Endothelial cell of umbilical vein (primary cell): ENCODE data around the gene PLEKHH1.

Experiments used
- CTCF ChIP-seq, 2 donors: IDR thresholded peaks; 1 replicate in 1 of 2; 2 replicates in 1 of 2; pipeline ENCODE4 v1.5.1; 2011; ENCODE audit warnings: low read length in 2 of 2, mild to moderate bottlenecking in 2 of 2, moderate library complexity in 2 of 2, control low read depth in 1 of 2, inconsistent platforms in 1 of 2, low read depth in 1 of 2; ENCODE audit not compliant: insufficient read depth in 1 of 2; ENCODE audit errors: extremely low read depth in 1 of 2
- EZH2 ChIP-seq: IDR thresholded peaks from 2 replicates; pipeline ENCODE4 v1.6.1; 2012; ENCODE audit warnings: borderline replicate concordance, low read depth, mild to moderate bottlenecking, moderate library complexity, low read length, inconsistent platforms; ENCODE audit not compliant: severe bottlenecking
- FOS ChIP-seq: IDR thresholded peaks from 2 replicates; pipeline ENCODE4 v1.6.1; 2011; ENCODE audit warnings: mild to moderate bottlenecking, low read length, moderate library complexity, borderline replicate concordance; ENCODE audit not compliant: insufficient read depth
- GATA2 ChIP-seq: IDR thresholded peaks from 2 replicates; pipeline ENCODE4 v1.7.0; 2011; ENCODE audit warnings: low read depth, mild to moderate bottlenecking, moderate library complexity, mixed read lengths, low read length; ENCODE audit not compliant: insufficient read length, insufficient read depth
- JUN ChIP-seq: IDR thresholded peaks from 2 replicates; pipeline ENCODE4 v1.6.1; 2011; ENCODE audit warnings: borderline replicate concordance, low read depth; ENCODE audit not compliant: insufficient read length, insufficient read depth
- MAX ChIP-seq: IDR thresholded peaks from 2 replicates; pipeline ENCODE4 v1.6.1; 2011; ENCODE audit not compliant: insufficient read depth, insufficient read length
- MYC ChIP-seq: IDR thresholded peaks from one replicate; pipeline ENCODE4 v1.6.1; 2011; ENCODE audit warnings: mild to moderate bottlenecking, low read depth, low read length
- POLR2A ChIP-seq: IDR thresholded peaks from 2 replicates; pipeline ENCODE4 v1.6.1; 2012; ENCODE audit warnings: low read depth, mild to moderate bottlenecking, control low read depth, low read length
- POLR2AphosphoS5 ChIP-seq: IDR thresholded peaks from 2 replicates; pipeline ENCODE4 v1.6.1; 2012; ENCODE audit warnings: low read depth, mild to moderate bottlenecking, control low read depth, low read length, moderate library complexity; ENCODE audit not compliant: insufficient read depth

- TF ChIP-seq CTCF (IDR thresholded peaks at IDR 0.05; ENCODE audit: extremely low read depth in 1 of 2, insufficient read depth in 1 of 2, low read depth in 1 of 2, low read length in 2 of 2), result no peak
- TF ChIP-seq POLR2AphosphoS5, result no peak
- TF ChIP-seq POLR2A, result no peak
- no peak for TF ChIP-seq JUN
- no peak for TF ChIP-seq EZH2
- TF ChIP-seq MAX, result no peak
- no peak for TF ChIP-seq MYC
- no peak for TF ChIP-seq GATA2
- no peak for TF ChIP-seq FOS
Measured at GRCh38 chr14:67497216-67497615, 35.9 kb upstream of the PLEKHH1 start.
